ENCODE measurements around the gene ZNF19. TPM values are rescaled to one million over a fixed set of nuclear protein-coding genes. Genes with fewer than 3 reads are reported as not detected.

ZNF19 gene
- total and polyA plus RNA-seq, 2 of the 8 experiments (the other 6 are each of a cell fraction or from before 2014, with no cell fraction given) = 1.5 to 3.5 TPM

DNA sequence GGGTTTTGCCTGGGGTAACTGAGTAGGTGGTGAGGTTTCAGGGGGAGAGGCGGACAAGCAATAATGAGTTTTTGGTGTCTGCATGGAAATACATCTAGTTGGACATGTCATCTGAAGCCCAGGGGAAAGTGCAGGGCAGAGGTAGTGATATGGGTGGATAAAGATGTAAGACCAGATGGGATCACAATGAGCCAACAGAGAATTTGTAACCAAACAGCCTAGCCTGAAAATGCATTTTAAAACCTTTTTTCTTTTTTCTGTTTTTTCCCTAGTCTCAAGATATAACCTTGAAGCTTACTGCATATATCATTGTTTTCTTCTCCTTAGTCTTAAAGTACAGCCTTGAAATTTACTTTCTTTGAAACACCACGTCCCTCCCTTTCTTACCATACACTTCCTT, 3.7 kb upstream of the ZNF19 start (continued):
- TF ChIP-seq, protein P1, sequence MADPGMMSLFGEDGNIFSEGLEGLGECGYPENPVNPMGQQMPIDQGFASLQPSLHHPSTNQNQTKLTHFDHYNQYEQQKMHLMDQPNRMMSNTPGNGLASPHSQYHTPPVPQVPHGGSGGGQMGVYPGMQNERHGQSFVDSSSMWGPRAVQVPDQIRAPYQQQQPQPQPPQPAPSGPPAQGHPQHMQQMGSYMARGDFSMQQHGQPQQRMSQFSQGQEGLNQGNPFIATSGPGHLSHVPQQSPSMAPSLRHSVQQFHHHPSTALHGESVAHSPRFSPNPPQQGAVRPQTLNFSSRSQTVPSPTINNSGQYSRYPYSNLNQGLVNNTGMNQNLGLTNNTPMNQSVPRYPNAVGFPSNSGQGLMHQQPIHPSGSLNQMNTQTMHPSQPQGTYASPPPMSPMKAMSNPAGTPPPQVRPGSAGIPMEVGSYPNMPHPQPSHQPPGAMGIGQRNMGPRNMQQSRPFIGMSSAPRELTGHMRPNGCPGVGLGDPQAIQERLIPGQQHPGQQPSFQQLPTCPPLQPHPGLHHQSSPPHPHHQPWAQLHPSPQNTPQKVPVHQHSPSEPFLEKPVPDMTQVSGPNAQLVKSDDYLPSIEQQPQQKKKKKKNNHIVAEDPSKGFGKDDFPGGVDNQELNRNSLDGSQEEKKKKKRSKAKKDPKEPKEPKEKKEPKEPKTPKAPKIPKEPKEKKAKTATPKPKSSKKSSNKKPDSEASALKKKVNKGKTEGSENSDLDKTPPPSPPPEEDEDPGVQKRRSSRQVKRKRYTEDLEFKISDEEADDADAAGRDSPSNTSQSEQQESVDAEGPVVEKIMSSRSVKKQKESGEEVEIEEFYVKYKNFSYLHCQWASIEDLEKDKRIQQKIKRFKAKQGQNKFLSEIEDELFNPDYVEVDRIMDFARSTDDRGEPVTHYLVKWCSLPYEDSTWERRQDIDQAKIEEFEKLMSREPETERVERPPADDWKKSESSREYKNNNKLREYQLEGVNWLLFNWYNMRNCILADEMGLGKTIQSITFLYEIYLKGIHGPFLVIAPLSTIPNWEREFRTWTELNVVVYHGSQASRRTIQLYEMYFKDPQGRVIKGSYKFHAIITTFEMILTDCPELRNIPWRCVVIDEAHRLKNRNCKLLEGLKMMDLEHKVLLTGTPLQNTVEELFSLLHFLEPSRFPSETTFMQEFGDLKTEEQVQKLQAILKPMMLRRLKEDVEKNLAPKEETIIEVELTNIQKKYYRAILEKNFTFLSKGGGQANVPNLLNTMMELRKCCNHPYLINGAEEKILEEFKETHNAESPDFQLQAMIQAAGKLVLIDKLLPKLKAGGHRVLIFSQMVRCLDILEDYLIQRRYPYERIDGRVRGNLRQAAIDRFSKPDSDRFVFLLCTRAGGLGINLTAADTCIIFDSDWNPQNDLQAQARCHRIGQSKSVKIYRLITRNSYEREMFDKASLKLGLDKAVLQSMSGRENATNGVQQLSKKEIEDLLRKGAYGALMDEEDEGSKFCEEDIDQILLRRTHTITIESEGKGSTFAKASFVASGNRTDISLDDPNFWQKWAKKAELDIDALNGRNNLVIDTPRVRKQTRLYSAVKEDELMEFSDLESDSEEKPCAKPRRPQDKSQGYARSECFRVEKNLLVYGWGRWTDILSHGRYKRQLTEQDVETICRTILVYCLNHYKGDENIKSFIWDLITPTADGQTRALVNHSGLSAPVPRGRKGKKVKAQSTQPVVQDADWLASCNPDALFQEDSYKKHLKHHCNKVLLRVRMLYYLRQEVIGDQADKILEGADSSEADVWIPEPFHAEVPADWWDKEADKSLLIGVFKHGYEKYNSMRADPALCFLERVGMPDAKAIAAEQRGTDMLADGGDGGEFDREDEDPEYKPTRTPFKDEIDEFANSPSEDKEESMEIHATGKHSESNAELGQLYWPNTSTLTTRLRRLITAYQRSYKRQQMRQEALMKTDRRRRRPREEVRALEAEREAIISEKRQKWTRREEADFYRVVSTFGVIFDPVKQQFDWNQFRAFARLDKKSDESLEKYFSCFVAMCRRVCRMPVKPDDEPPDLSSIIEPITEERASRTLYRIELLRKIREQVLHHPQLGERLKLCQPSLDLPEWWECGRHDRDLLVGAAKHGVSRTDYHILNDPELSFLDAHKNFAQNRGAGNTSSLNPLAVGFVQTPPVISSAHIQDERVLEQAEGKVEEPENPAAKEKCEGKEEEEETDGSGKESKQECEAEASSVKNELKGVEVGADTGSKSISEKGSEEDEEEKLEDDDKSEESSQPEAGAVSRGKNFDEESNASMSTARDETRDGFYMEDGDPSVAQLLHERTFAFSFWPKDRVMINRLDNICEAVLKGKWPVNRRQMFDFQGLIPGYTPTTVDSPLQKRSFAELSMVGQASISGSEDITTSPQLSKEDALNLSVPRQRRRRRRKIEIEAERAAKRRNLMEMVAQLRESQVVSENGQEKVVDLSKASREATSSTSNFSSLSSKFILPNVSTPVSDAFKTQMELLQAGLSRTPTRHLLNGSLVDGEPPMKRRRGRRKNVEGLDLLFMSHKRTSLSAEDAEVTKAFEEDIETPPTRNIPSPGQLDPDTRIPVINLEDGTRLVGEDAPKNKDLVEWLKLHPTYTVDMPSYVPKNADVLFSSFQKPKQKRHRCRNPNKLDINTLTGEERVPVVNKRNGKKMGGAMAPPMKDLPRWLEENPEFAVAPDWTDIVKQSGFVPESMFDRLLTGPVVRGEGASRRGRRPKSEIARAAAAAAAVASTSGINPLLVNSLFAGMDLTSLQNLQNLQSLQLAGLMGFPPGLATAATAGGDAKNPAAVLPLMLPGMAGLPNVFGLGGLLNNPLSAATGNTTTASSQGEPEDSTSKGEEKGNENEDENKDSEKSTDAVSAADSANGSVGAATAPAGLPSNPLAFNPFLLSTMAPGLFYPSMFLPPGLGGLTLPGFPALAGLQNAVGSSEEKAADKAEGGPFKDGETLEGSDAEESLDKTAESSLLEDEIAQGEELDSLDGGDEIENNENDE (IDR thresholded peaks at IDR 0.05; ENCODE audit: insufficient replicate concordance, low read length) = no peak
- TF ChIP-seq BRCA1 (IDR thresholded peaks at IDR 0.05; ENCODE audit: low read depth, low read length) (no peak), GABPA (IDR thresholded peaks at IDR 0.05; ENCODE audit: borderline replicate concordance, insufficient read depth, low read length) (no peak), CEBPB (IDR thresholded peaks at IDR 0.05; ENCODE audit: low read depth, low read length) (no peak), SRF (IDR thresholded peaks at IDR 0.05; ENCODE audit: low read depth, low read length) (no peak), MAFK (IDR thresholded peaks at IDR 0.05; ENCODE audit: low read depth, low read length) (no peak), PHF8 (conservative IDR thresholded peaks at IDR 0.05; ENCODE audit: low read depth, low read length) (no peak), CHD2 (IDR thresholded peaks at IDR 0.05; ENCODE audit: low read length) (no peak)
- TF ChIP-seq, protein P2, sequence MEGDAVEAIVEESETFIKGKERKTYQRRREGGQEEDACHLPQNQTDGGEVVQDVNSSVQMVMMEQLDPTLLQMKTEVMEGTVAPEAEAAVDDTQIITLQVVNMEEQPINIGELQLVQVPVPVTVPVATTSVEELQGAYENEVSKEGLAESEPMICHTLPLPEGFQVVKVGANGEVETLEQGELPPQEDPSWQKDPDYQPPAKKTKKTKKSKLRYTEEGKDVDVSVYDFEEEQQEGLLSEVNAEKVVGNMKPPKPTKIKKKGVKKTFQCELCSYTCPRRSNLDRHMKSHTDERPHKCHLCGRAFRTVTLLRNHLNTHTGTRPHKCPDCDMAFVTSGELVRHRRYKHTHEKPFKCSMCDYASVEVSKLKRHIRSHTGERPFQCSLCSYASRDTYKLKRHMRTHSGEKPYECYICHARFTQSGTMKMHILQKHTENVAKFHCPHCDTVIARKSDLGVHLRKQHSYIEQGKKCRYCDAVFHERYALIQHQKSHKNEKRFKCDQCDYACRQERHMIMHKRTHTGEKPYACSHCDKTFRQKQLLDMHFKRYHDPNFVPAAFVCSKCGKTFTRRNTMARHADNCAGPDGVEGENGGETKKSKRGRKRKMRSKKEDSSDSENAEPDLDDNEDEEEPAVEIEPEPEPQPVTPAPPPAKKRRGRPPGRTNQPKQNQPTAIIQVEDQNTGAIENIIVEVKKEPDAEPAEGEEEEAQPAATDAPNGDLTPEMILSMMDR (IDR thresholded peaks at IDR 0.05; ENCODE audit: control extremely low read depth in 1 of 3, insufficient read depth in 1 of 3, low read depth in 1 of 3, low read length in 3 of 3) = no peak

All from H1 (cell line).